ENCODE results near the gene NFKBIE.

- TF ChIP-seq CTCF (IDR thresholded peaks at IDR 0.05), result no peak
- no peak for TF ChIP-seq REST (IDR thresholded peaks at IDR 0.05; ENCODE audit: insufficient read depth in 1 of 2, low read depth in 2 of 2, low read length in 1 of 2)
- no peak for TF ChIP-seq POLR2AphosphoS5 (IDR thresholded peaks at IDR 0.05; ENCODE audit: low read depth, low read length)
- TF ChIP-seq SIN3A (IDR thresholded peaks at IDR 0.05; ENCODE audit: borderline replicate concordance, insufficient read depth, low read depth, low read length), result no peak
- no peak for TF ChIP-seq TCF7L2 (IDR thresholded peaks at IDR 0.05; ENCODE audit: low read depth, low read length)
Measured at GRCh38 chr6:44278315-44278714, 13.0 kb upstream of the NFKBIE start.

Measured in Panc1 (cell line).